Activated CD4-positive, alpha-beta T cell treated with anti-CD3 and anti-CD28 coated beads, Interleukin-2, amount 50 U/mL, for 4 hours (primary cell): ENCODE results near the gene RTN3.
"Not testable (repeated sequence)": the region's sequence is repeated elsewhere in the genome, so short reads cannot be mapped to it uniquely, and the experiment has no call there.

Experiments used
- DNase-seq, 2 experiments: peaks; one replicate each; pipeline ENCODE4 v3.0.0-alpha.2; 2020

RTN3 gene

DNA sequence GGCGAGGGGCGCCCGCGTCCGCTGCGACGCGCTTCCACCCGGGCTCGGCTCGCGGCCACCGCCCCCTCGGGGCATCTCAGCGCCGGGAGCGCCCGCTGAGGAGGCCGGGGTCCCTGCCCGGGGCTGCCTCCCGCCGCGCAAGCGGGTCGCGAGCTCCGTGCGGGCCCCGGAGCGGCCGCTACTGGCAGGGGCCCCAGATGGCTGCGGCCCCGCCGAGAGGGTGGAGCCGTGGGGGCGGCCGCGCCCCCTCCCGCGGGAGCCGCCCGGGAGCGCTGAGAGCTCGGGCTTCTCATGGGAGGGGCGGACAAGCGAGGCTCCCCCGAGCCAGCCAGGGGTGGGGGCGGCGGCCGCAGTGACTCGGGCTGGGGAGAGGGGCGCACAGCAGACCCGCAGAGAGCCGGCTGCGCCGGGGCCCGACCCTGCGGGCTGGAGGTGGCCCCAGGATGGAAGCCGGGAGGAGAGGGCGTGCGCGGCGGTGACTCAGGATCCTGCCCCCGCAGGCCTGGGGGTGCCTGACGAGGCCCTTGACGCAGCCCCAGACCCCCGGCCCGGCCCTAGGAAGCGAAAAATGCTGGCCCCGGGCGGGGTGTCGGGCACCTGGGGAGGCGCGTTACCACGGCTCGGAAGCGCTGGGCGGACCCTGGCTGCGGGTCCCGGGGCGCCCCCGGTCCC is 87.9 kb downstream of the RTN3 start:
- peak in 1 of 2 experiments; percentile 31 for DNase-seq

DNA sequence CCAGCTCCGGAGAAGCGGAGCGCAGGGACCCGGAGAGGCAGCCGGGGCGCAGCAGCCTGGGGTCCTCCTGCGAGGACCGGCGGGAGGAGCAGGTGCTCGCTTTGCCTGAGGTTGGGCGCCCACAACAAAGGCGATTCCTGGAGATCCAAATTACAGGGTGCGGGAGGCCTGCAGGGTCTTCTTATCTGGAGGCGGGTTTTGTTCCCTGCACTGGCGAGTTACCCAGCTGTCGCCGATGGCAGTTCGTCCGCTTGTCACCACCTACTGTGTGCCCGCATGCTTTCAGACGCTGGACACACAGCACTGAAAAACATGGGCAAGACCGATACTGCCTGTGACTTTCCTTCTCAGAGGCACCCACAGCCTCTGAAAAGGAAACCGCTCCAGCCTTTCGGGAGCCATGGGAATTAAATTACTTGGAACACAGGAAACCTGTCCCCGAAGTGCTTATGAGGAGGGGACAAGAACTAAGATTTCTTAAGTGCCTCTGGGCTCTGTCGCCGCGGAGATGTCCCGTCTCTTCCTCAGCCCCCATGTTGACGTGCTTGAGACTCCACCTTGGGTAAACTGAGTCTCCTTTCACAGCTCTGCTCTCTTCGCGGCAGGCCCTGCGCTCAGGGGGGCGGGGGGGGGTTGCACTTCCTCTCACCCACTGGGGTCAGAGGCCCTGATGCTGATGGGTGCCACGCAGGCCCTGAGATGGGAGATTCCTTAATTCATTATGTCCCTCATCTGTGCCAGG is 88.6 kb downstream of the RTN3 start:
- no peak for DNase-seq

DNA sequence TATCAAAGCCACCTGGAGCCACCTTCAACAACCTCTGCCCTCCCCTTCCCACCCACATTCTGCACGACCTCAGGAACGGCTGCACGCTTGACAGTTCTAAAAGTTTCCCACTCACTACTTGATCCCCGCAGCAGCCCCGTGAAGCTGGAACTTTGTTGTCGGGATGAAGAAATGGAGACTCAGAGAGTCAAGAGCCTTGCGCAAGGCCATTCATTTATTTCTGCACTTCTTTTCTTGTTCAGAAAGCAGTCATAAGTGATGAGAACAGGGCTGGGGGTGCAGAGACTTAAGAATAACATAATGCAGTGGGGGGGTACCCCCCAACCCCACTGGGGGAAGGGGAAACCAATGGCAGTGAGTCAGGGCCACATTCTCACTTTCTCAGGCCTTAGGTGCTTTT is 89.5 kb downstream of the RTN3 start:
- DNase-seq, result no peak

DNA sequence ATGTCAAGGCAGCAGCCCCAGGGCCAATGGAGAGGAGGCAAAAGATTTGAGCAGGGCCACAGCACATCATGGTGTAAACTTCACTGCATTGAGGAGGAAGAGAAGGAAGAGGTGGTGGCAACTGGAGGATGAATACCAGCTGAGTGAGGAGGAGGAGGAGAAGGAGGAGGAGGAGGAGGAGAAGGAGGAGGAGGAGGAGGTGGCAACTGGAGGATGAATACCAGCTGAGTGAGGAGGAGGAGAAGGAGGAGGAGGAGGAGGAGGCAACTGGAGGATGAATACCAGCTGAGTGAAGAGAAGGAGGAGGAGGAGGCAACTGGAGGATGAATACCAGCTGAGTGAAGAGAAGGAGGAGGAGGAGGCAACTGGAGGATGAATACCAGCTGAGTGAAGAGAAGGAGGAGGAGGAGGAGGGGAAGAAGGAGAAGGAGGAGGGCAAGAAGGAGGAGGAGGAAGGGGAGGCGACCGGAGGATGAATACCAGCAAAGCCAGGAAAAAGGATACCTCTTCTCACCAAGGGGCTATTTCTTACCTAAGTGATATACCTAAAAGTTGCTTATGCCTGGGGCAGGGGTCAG is 90.5 kb downstream of the RTN3 start:
- not testable (repeated sequence) for DNase-seq

DNA sequence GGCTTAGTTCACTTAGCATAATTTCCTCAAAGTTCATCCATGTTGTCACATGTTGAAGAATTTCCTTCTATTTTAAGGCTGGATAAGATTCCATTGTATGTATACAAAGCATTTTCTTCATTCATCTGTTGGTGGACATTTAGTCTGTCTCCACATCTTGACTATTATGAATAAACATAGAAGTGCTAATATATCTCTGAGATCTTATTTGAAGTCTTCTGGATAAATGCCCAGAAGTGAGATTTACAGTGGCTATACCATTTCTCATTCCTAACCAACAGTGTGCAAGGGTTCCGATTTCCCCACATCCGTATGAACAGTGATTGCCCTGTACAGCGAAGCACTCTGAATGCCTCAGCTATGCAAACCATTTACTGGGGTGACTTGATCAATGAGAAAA is 93.9 kb downstream of the RTN3 start:
- DNase-seq, result no peak

DNA sequence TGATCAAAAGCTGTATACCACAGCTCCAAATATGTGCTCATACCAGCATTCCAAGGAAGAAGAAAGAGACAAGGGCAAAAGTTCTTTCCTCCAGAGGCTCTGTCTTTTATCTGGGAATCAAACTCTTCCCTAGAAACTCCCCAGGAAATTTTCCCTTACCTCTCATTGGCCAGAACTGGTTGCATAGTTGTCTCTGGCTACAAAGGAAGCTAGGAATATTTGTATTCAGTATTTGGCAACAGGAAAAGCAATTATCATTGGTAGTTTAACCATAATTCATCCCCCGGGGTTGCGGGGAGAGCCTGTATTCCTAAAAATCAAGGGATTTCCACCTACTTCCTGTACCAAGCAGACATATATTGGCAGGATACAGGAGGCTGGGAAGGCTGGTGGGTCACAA is 97.7 kb downstream of the RTN3 start:
- no peak for DNase-seq

DNA sequence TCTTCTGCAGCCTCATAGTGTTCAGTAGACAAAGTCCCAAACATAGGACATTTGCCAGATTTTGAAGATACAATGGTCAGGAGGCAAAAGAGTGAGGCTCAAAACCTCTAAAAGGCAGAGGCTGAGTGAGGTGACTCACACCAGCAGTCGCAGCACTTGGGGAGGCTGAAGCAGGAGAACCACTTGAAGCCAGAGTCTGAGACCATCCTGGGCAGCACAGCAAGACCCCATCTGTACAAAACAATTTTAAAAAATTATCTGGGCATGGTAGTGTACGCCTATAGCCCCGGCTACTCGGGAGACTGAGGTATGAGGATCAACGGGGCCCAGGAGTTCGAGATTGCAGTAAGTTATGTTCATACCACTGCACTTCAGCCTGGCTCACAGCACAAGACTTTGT is 101.4 kb downstream of the RTN3 start:
- DNase-seq, result no peak

DNA sequence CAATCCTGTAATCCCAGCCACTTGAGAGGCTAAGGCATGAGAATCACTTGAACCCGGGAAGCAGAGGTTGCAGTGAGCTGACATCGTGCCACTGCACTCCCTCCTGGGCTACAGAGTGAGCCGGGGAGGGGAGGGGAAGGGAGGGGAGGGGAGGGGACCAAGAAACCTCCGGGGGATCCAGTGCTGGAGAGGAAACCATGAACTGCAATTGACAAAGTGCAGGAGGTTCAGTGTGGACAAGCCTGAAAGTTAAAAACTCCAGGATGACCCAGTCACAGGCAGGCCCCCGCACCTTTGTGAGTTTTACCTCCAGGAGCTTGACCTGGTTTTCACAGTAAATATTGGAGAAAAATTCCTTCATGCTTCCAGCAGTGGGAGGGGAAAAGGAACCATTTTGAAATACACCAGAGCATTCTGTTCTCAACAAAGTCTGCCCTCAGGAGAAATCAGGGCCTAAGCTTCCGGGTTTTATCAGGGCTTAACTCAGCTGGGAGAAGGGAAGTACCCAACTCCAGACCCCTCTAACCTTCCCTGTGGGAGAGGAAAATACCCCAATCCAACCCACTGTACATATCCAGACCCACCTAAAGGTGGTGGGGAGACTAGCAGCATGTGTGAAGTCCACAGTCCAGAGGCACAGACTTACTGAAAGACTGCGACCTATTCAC is 102.8 kb downstream of the RTN3 start:
- DNase-seq, result no peak

DNA sequence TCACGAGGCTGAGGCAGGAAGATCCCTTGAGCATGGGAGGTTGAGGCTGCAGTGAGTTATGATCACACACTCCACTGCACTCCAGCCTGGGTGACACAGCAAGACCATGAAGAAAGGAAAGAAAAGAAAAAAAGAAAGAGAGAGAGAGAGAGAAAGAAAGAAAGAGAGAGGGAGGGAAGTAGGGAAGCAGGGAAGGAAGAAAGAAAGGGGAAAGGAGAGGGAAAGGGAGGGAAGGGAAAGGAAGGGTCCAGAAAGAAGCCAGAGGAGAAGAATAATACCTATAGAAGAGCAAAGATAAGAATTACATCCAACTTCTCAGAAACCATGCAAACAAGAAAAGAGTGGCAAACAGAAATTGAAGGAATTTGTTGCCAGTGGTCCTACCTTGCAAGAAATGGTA is 104.5 kb downstream of the RTN3 start:
- no peak for DNase-seq

DNA sequence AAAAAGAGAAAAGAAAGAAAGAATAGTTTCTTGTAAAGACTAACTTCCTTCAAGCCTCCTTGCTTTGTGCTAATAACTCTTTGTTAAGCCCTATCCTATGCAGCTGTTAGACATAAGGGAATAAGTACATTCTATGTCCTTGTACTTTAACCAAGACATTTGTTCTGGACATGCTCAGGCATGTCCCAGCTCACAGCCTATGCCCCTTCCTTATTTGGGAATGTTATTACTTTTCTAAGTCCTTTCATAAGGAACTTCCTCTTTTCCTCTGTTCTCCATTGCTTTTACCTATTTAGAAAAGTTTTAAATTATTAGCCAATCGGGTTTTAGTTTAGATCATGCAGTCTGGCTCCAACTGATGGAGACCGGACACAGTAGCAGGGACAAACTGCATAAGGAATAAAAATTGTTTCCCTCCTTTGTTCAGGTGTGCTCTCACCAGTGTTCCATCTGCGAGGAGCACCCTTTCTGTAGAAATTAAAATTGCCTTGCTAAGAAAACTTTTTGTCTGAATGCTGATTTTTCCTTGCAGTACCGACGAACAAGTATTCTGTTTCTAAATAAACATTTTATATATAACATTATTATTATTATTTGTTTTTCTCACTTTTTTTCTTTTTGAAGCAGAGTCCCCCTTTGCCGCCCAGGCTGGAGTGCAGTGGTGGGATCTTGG is 110.3 kb downstream of the RTN3 start:
- no peak for DNase-seq

DNA sequence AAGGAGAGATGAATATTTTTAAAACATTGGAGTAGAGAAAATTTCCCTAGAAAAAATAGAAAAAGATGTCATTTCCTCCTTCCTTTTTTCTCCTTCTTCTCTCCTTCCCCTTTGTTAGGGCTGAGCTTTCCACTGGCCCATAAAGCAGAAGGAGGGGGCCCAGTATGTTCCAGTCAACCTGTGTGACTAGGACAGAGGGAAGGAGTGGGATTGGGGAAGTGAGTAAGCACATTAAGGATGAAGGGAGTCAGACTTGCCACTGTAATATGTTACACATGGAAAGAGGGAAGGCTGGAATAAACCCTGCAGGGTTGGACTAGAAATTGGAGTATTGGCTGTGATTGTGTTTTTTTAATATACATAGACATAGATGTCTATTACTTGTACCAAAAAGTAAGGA is 111.9 kb downstream of the RTN3 start:
- no peak for DNase-seq

DNA sequence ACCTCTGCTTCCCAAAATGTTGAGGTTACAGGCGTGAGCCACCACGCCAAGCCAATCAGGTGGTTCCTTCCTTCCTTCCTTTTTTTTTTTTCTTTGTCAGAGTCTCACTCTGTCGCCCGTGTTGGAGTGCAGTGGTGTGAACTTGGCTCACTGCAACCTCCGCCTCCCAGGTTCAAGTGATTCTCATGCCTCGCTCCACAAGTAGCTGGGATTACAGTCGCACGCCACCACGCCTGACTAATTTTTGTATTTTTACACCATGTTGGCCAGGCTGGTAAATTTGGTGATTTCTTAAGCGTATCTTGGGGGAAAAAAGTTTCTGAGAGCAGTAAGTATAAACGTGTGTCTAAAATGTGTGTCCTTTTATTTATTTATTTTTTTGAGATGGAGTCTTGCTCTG is 113.8 kb downstream of the RTN3 start:
- DNase-seq, result no peak

DNA sequence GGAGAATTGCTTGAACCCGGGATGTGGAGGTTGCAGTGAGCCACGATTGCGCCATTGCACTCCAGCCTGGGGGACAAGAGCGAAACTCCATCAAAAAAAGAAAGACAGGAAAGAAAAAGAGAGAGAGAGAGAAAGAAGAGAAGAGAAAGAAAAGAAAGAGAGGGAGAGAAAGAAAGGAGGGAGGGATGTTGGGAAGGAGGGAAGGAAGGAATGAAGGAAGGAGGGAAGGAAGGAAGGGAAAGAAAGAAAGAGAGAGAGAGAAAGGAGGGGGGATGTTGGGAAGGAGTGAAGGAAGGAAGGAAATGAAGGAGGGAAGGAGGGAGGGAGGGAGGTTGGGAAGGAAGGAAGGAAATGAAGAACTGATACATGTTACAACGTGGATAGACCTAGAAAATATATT is 119.6 kb downstream of the RTN3 start:
- no peak for DNase-seq

DNA sequence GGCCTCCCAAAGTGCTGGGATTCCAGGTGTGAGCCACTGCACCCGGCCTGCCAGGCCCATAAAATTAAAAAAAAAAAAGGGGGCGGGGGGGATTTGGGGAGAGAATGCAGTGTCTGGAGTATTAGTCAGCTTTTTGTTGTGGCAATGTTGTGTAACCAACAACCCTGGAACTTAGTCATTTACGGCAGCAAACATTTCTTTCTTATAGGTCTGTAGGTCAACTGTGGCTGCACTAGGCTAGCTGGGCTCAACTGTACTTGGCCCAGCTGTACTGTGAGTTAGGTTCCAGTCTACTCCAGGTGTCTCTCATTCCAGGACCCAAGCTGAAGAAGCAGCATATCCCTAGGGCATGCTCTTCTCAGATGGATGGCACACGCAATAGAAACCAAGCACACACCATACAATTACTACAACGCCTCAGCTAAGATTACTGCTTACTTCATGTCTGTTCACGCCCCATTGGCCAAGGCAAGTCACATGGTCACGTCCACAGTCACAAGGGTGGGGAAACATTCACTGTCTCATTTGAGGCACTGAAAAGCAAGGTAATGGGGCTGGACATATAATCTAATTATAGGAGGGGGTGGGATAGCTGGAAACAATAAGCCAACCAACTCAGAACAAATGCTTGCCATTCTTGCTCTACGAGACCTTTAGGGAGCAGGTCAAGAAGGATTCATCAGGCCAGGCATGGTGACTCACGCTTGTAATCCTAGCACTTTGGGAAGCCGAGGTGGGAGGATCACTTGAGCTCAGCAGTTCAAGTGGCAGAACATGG is 121.5 kb downstream of the RTN3 start:
- no peak for DNase-seq

DNA sequence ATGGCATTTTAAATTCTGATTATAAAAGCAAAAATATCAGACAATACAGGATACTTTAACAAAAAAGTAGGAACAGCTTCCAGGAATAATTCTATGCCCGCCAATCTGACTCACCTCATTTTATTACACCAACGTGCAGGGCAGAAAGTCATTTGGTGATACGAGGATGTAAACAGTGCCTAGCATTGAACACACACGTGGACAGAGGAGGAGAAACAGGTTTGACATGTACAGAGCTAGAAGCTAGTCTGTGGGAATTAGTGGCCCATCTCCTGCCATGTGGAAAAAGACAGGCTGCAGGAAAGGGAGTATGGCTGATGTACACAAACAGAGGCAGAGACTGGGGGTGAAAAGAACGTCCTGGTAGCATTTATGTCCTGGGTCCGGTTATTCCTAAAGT is 123.0 kb downstream of the RTN3 start:
- DNase-seq, result no peak

DNA sequence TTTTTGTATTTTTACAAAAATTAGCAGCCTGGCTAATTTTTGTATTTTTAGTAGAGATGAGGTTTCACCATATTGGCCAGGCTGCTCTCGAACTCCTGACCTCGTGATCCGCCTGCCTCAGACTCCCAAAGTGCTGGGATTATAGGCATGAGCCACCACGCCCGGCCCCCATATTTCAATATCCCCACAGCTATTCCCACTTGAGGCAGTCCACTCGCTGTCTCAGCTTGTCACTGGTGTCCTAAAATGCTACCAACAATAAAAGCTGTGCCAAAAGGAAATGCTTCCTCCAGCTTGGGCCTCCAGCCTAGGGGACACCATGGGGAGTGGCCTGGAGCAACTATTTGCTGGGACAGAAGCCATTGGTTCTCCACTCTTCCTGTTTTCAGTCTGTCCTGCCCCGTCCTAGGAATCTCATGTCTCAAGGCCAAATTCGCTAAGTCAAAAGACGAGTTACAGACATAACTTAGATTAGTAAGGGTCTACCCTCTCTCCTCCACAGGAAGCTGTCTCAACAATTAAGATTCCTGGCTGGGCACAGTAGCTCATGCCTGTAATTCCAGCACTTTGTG is 124.6 kb downstream of the RTN3 start:
- no peak for DNase-seq
